H1 (cell line): ENCODE results near the gene C5AR1. TPM values are rescaled to one million over a fixed set of nuclear protein-coding genes. Genes with fewer than 3 reads are reported as not detected.

Source experiments
- CTCF ChIA-PET: fragments of 300-600 bp; sonication (Branson Sonifier 250); formaldehyde crosslinking; loops from one replicate; lab custom pipeline; 2021; ENCODE audit not compliant: partially characterized antibody; lab: Charles Lee
- POLR2A ChIA-PET: fragments of 300-600 bp; sonication (Branson Sonifier 250); formaldehyde crosslinking; loops from one replicate; lab custom pipeline; 2021; ENCODE audit warnings: inconsistent platforms; ENCODE audit not compliant: partially characterized antibody; lab: Charles Lee
- DNase-seq, 2 experiments: peaks; one replicate each; pipeline versions ENCODE4 v3.0.0 to v3.0.0-alpha.2; 2010 to 2022; ENCODE audit warnings: low spot score in 2 of 2, low read depth in 1 of 2, mixed read lengths in 1 of 2
- FAIRE-seq: peaks from 2 replicates; lab custom pipeline; 2011; peaks lifted over from hg19 to GRCh38; lab: Jason Lieb, UNC
- H2AFZ ChIP-seq: 2 replicates; pipeline ENCODE4 v1.8.1; 2012; ENCODE audit warnings: low read length, inconsistent platforms
- H2AK5ac ChIP-seq: 2 replicates; pipeline ENCODE4 v1.6.1; 2013; ENCODE audit warnings: low read depth, low read length
- H2BK120ac ChIP-seq: replicated peaks from 2 replicates; pipeline ENCODE3; 2013; ENCODE audit warnings: low read depth, low read length, inconsistent platforms
- H2BK12ac ChIP-seq: 2 replicates; pipeline ENCODE4 v1.6.1; 2013; ENCODE audit warnings: low read depth, low read length
- H2BK15ac ChIP-seq: 2 replicates; pipeline ENCODE4 v1.6.1; 2013; ENCODE audit warnings: low read length
- H2BK20ac ChIP-seq: 2 replicates; pipeline ENCODE4 v1.6.1; 2013; ENCODE audit warnings: low read length
- H2BK5ac ChIP-seq: 2 replicates; pipeline ENCODE4 v1.6.1; 2013; ENCODE audit warnings: low read depth, low read length
- H3K14ac ChIP-seq: 2 replicates; pipeline ENCODE4 v1.6.1; 2013; ENCODE audit warnings: inconsistent platforms; ENCODE audit not compliant: insufficient read length
- H3K18ac ChIP-seq: 2 replicates; pipeline ENCODE4 v1.6.1; 2013; ENCODE audit warnings: low read length; ENCODE audit errors: extremely low read depth
- H3K23ac ChIP-seq: 2 replicates; pipeline ENCODE4 v1.6.1; 2013; ENCODE audit warnings: inconsistent platforms; ENCODE audit not compliant: insufficient read length
- H3K23me2 ChIP-seq: 2 replicates; pipeline ENCODE4 v1.6.1; 2013; ENCODE audit warnings: low read depth, low read length
- H3K27ac ChIP-seq: 2 replicates; pipeline ENCODE4 v1.6.1; 2011; ENCODE audit warnings: low read depth, low read length, inconsistent platforms
- H3K27me3 ChIP-seq, 4 experiments: replicated peaks in 1 of 4; 1 replicate in 1 of 4; 2 replicates in 3 of 4; pipeline versions ENCODE4 v1.6.1 to v1.8.1; 2011 to 2013; ENCODE audit warnings: low read length in 3 of 4, mild to moderate bottlenecking in 3 of 4, inconsistent platforms in 2 of 4, mixed read lengths in 2 of 4, moderate library complexity in 1 of 4; ENCODE audit not compliant: control insufficient read depth in 3 of 4, insufficient read depth in 3 of 4; ENCODE audit errors: extremely low read depth in 1 of 4
- H3K36me3 ChIP-seq, 4 experiments: 2 replicates each; pipeline versions ENCODE4 v1.6.1 to v1.8.1; 2011 to 2013; ENCODE audit warnings: mild to moderate bottlenecking in 4 of 4, low read length in 3 of 4, moderate library complexity in 2 of 4, control low read depth in 1 of 4, inconsistent platforms in 1 of 4; ENCODE audit not compliant: insufficient read depth in 4 of 4, control insufficient read depth in 2 of 4
- H3K4ac ChIP-seq: replicated peaks from 2 replicates; pipeline ENCODE3; 2013; ENCODE audit warnings: low read length, low read depth, mixed read lengths, inconsistent platforms; ENCODE audit not compliant: insufficient read length
- H3K4me1 ChIP-seq, 4 experiments: replicated peaks in 1 of 4; 1 replicate in 1 of 4; 2 replicates in 3 of 4; pipeline versions ENCODE4 v1.6.1 to v1.8.1; 2011 to 2013; ENCODE audit warnings: low read length in 3 of 4, inconsistent platforms in 2 of 4, mixed read lengths in 1 of 4; ENCODE audit not compliant: insufficient read depth in 4 of 4, control insufficient read depth in 3 of 4
- H3K4me2 ChIP-seq, 2 experiments: 2 replicates each; pipeline versions ENCODE4 v1.6.1 to v1.8.1; 2011 to 2013; ENCODE audit warnings: low read depth in 2 of 2, low read length in 2 of 2, control low read depth in 1 of 2, inconsistent platforms in 1 of 2, mild to moderate bottlenecking in 1 of 2; ENCODE audit not compliant: insufficient read depth in 1 of 2
- H3K4me3 ChIP-seq, 4 experiments: fragments of 200-600, 300-600 bp in 1 of 4; sonication (generic), shearing (Covaris generic), sonication (Bioruptor Twin) in 1 of 4; 2 replicates each; pipeline versions ENCODE4 v1.5.1 to v1.8.1; 2011 to 2016; ENCODE audit warnings: low read length in 4 of 4, low read depth in 3 of 4, control low read depth in 2 of 4, inconsistent platforms in 2 of 4, mild to moderate bottlenecking in 2 of 4, mixed read lengths in 1 of 4, moderate library complexity in 1 of 4; ENCODE audit not compliant: insufficient read depth in 2 of 4; ENCODE audit errors: extremely low read depth in 1 of 4
- H3K56ac ChIP-seq: replicated peaks from 2 replicates; pipeline ENCODE3; 2013; ENCODE audit warnings: low read depth, mild to moderate bottlenecking, mixed read lengths, low read length, inconsistent platforms; ENCODE audit not compliant: insufficient read length
- H3K79me1 ChIP-seq: 2 replicates; pipeline ENCODE4 v1.6.1; 2013; ENCODE audit warnings: low read depth, low read length, control low read depth
- H3K79me2 ChIP-seq, 2 experiments: 2 replicates each; pipeline versions ENCODE4 v1.6.1 to v1.8.1; 2012 to 2013; ENCODE audit warnings: low read length in 2 of 2, mild to moderate bottlenecking in 2 of 2, inconsistent platforms in 1 of 2; ENCODE audit not compliant: insufficient read depth in 2 of 2, control insufficient read depth in 1 of 2
- H3K9ac ChIP-seq, 4 experiments: replicated peaks in 1 of 4; 1 replicate in 1 of 4; 2 replicates in 3 of 4; pipeline versions ENCODE4 v1.6.1 to v1.8.1; 2011 to 2013; ENCODE audit warnings: low read depth in 3 of 4, low read length in 3 of 4, control low read depth in 2 of 4, mild to moderate bottlenecking in 2 of 4, moderate library complexity in 2 of 4, inconsistent platforms in 1 of 4; ENCODE audit errors: extremely low read depth in 1 of 4
- H3K9me3 ChIP-seq, 2 experiments: 2 replicates each; pipeline versions ENCODE4 v1.6.1 to v1.8.1; 2012 to 2013; ENCODE audit warnings: mild to moderate bottlenecking in 2 of 2, moderate library complexity in 2 of 2, control low read depth in 1 of 2, inconsistent platforms in 1 of 2, low read depth in 1 of 2, low read length in 1 of 2, mixed read lengths in 1 of 2; ENCODE audit not compliant: insufficient read depth in 2 of 2
- H4K20me1 ChIP-seq, 2 experiments: replicated peaks in 1 of 2; 2 replicates each; pipeline versions ENCODE3 to v1.8.1; 2011 to 2013; ENCODE audit warnings: inconsistent platforms in 2 of 2, low read length in 2 of 2, mild to moderate bottlenecking in 1 of 2; ENCODE audit not compliant: insufficient read depth in 2 of 2, control insufficient read depth in 1 of 2
- H4K5ac ChIP-seq: 2 replicates; pipeline ENCODE4 v1.6.1; 2013; ENCODE audit warnings: low read length, low read depth, mixed read lengths, inconsistent platforms; ENCODE audit not compliant: insufficient read length
- H4K8ac ChIP-seq: 2 replicates; pipeline ENCODE4 v1.8.0; 2013; ENCODE audit warnings: mild to moderate bottlenecking, moderate library complexity, low read length, inconsistent platforms; ENCODE audit not compliant: insufficient read depth; ENCODE audit errors: extremely low read depth
- H4K91ac ChIP-seq: replicated peaks from 2 replicates; pipeline ENCODE3; 2013; ENCODE audit warnings: low read length, mixed read lengths, inconsistent platforms; ENCODE audit not compliant: insufficient read length
- CHD1 ChIP-seq: IDR thresholded peaks from 2 replicates; pipeline ENCODE4 v1.6.1; 2012; ENCODE audit warnings: low read depth, low read length, improper control_type of control experiment
- WGBS, 2 experiments: shearing (Covaris generic) in 1 of 2; methylation state at CpG; one replicate each; pipeline versions ENCODE4 v1.1.6 to v1.1.7; 2013 to 2015; ENCODE audit warnings: low lambda C conversion rate in 2 of 2, mixed read lengths in 2 of 2, inconsistent platforms in 1 of 2, low coverage in 1 of 2, missing lambda C conversion rate in 1 of 2; ENCODE audit not compliant: insufficient replicate concordance in 2 of 2, insufficient coverage in 1 of 2, insufficient read length in 1 of 2; ENCODE audit errors: extremely low coverage in 1 of 2, missing lambda C conversion rate in 1 of 2; 5-methylcytosine and 5-hydroxymethylcytosine counted together
- polyA plus RNA-seq, 7 experiments: library from polyadenylated mRNA; depleted of rRNA in 3 of 7; stranded (reverse) in 5 of 7; unstranded in 2 of 7; fragments of >200 nt in 5 of 7; fragments of 200-250 nt in 2 of 7; gene quantifications; 1 replicate in 5 of 7; 2 replicates in 1 of 7; 4 replicates in 1 of 7; pipeline versions ENCODE4 v1.2.1 to v1.2.3, GENCODE V29; 2011 to 2013; ENCODE audit warnings: missing spikeins in 2 of 7, mixed read lengths in 2 of 7
- total RNA-seq: library from RNA; stranded (reverse); fragmentation: NEBNext Ultra II Directional; extraction: Animal tissue kit (Norgen Biotek cat#: 25700); gene quantifications from 2 replicates; pipeline ENCODE4 v1.2.1, GENCODE V29; 2021

The C5AR1 gene
- total and polyA plus RNA-seq, 2 of the 8 experiments (the other 6 are each of a cell fraction or from before 2014, with no cell fraction given): 0.20 TPM; not detected in 1

- Histone ChIP-seq H3K79me2 (no peaks in the 10 kb centered on the region), H2BK15ac (no peak overlapping the region), H2BK120ac (no peak overlapping the region), H4K8ac (no peak overlapping the region), H2BK5ac (no peak overlapping the region), H3K18ac (no peak overlapping the region), H4K5ac (no peak overlapping the region), H4K20me1 (no peaks in the 10 kb centered on the region), H3K23me2 (no peaks in the 10 kb centered on the region), H3K4me2 (no peak overlapping the region), H2AK5ac (no peak overlapping the region), H3K23ac (no peak overlapping the region), H3K27me3 (no peaks in the 10 kb centered on the region), H3K79me1 (no peaks in the 10 kb centered on the region), H2BK20ac (no peak overlapping the region), H3K9ac (no peak overlapping the region), H3K36me3 (no peaks in the 10 kb centered on the region), H3K4me3 (no peak overlapping the region), H3K4me1 (peaks cover 0 to 1% (median 0%) of the 10 kb centered on the region in 4 experiments; a peak in 1 of 7 replicates), H2AFZ (no peak overlapping the region), H3K56ac (no peak overlapping the region), H2BK12ac (no peak overlapping the region), H3K27ac (no peak overlapping the region), H4K91ac (no peak overlapping the region), H3K4ac (no peak overlapping the region), H3K9me3 (no peaks in the 10 kb centered on the region), H3K14ac (no peak overlapping the region)
- TF ChIP-seq CHD1: no peak
- 94% methylated on average over 4 of the region's 4 CpGs; no CpG with 5 or more reads in 1 of the 2 experiments for WGBS, 2 experiments
- FAIRE-seq: no peak
- ChIA-PET POLR2A (interaction anchor here (0.7 to 0.8 kb wide), 2 partner anchors 50 to 71 kb away, joined by 3 read pairs; no protein-coding TSS in a partner anchor), CTCF (interaction anchor here (1.1 to 2.5 kb wide), 6 partner anchors 10 to 95 kb away, joined by 3 to 7 read pairs (median 4); partner anchors contain the start of gene C5AR1)
- no peak for DNase-seq
These were observed 32.1 kb downstream of the C5AR1 start for GRCh38 chr19:47341734-47342133.
